Subcutaneous preadipocyte (primary cell): ENCODE results near the gene RBPJL. TPM values are rescaled to one million over a fixed set of nuclear protein-coding genes. Genes with fewer than 3 reads are reported as not detected.

Source experiments
- total RNA-seq: library from RNA; depleted of rRNA; stranded (reverse); fragments of >200 nt; gene quantifications from 2 replicates; pipeline ENCODE4 v1.2.3, GENCODE V29; 2012

Gene RBPJL, protein sequence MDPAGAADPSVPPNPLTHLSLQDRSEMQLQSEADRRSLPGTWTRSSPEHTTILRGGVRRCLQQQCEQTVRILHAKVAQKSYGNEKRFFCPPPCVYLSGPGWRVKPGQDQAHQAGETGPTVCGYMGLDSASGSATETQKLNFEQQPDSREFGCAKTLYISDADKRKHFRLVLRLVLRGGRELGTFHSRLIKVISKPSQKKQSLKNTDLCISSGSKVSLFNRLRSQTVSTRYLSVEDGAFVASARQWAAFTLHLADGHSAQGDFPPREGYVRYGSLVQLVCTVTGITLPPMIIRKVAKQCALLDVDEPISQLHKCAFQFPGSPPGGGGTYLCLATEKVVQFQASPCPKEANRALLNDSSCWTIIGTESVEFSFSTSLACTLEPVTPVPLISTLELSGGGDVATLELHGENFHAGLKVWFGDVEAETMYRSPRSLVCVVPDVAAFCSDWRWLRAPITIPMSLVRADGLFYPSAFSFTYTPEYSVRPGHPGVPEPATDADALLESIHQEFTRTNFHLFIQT
- total RNA-seq, result not detected in 2 replicates

GRCh38 chr20:45306431-45306982 lies at the start of gene RBPJL:
Gene RBPJL (plus strand): TSS chr20:45306840. CDS start chr20:45306923, 83 bp downstream.

GRCh38 chr20:45308117-45308778 lies 1.6 kb downstream of the RBPJL start, which contains the start of gene MATN4:
Gene MATN4 (minus strand): TSS chr20:45308299. CDS start chr20:45305582, 2,717 bp downstream.

GRCh38 chr20:45347936-45348778 lies 41.5 kb downstream of the RBPJL start, which contains the start of gene SDC4:
Gene SDC4 (minus strand): TSS chr20:45348424. CDS start chr20:45348384, 40 bp downstream.

DNA sequence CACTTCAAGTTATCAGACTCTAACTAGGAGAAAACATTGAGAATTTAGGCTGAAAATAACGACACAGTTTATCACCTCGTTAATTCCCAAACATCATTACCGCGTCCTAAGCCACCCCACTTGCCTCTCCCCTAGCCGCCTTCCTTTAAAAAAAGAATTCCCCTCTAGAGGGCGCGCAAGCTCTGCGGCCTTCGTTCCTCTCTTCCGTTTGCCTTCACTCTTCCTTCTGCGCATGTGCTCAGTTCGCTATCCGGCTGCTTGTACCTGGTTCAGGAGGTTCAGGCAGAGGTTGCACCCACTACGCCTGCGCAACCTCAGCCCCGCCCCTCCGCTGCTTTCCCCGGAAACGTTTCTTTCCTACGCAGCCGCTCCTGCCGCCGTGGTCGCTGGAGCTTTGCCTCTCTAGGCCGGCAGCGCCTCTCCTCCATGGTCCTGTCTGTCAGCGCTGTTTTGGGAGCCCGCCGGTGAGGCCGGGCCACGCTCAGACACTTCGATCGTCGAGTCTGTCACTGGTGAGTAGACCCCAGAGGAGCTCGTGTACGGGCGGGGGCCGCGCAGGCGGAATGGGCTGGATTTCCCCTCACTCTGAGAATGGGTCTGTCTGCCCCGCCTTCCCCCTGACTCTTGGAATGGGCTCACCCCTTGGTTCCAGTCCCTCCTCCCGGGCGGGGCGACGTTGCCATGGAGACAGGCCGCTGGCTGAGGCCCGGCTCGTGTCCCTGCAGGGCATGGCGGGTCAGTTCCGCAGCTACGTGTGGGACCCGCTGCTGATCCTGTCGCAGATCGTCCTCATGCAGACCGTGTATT lies 56.4 kb downstream of the RBPJL start, which contains the start of gene SYS1:
Gene SYS1, plus strand, starts transcription at position 353 of the 807 bp plus-strand sequence. Its CDS starts 376 bp downstream, at position 729.

Other genes starting within 250 kb of the RBPJL start
- under 0.01 and 0.20 TPM in 2 replicates for gene KCNS1, start 205.7 kb upstream of the RBPJL start, total RNA-seq
- gene WFDC5, start 191.7 kb upstream of the RBPJL start, total RNA-seq, result not detected in 2 replicates
- gene WFDC12, start 182.4 kb upstream of the RBPJL start, total RNA-seq, result not detected in 2 replicates
- not detected in 2 replicates for gene PI3, start 131.9 kb upstream of the RBPJL start, total RNA-seq
- not detected in 2 replicates for gene SEMG1, start 99.8 kb upstream of the RBPJL start, total RNA-seq
- gene SEMG2, start 85.5 kb upstream of the RBPJL start, total RNA-seq, result not detected in 2 replicates
- gene SLPI, start 52.3 kb upstream of the RBPJL start, total RNA-seq, result not detected in 2 replicates
- under 0.01 TPM in 1 of 2 replicates, not detected in the other for gene MATN4, start 1.5 kb downstream of the RBPJL start, total RNA-seq
- gene SDC4, start 41.6 kb downstream of the RBPJL start, total RNA-seq, result 65.4 and 65.5 TPM in 2 replicates
- gene SYS1, start 56.3 kb downstream of the RBPJL start, total RNA-seq, result 18.0 and 19.5 TPM in 2 replicates
- not detected in 2 replicates for gene TP53TG5, start 71.5 kb downstream of the RBPJL start, total RNA-seq
- 0.59 and 1.8 TPM in 2 replicates for gene DBNDD2, start 101.4 kb downstream of the RBPJL start, total RNA-seq
- 30.9 and 45.6 TPM in 2 replicates for gene PIGT, start 109.3 kb downstream of the RBPJL start, total RNA-seq
- not detected in 2 replicates for gene WFDC2, start 162.9 kb downstream of the RBPJL start, total RNA-seq
- gene SPINT3, start 208.8 kb downstream of the RBPJL start, total RNA-seq, result not detected in 2 replicates
- not detected in 2 replicates for gene WFDC6, start 232.6 kb downstream of the RBPJL start, total RNA-seq
- gene EPPIN, start 240.6 kb downstream of the RBPJL start, total RNA-seq, result not detected in 2 replicates